AG09309 (cell line): ENCODE results near the gene PIP5KL1.
A peak's percentile ranks its signal among the peaks of the same experiment; 100 is the strongest.

Experiments
- DNase-seq: peaks from one replicate; pipeline ENCODE4 v3.0.0-alpha.2; 2010; ENCODE audit warnings: low read depth
- H3K4me3 ChIP-seq: 2 replicates; pipeline ENCODE4 v1.5.1; 2011; ENCODE audit warnings: mild to moderate bottlenecking, low read depth, low read length, moderate library complexity; ENCODE audit not compliant: control insufficient read depth
- CTCF ChIP-seq: IDR thresholded peaks from 2 replicates; pipeline ENCODE4 v1.5.1; 2011; ENCODE audit warnings: mild to moderate bottlenecking, low read depth, low read length, inconsistent platforms; ENCODE audit not compliant: insufficient read depth, control insufficient read depth; ENCODE audit errors: missing control alignments

The PIP5KL1 gene

DNA sequence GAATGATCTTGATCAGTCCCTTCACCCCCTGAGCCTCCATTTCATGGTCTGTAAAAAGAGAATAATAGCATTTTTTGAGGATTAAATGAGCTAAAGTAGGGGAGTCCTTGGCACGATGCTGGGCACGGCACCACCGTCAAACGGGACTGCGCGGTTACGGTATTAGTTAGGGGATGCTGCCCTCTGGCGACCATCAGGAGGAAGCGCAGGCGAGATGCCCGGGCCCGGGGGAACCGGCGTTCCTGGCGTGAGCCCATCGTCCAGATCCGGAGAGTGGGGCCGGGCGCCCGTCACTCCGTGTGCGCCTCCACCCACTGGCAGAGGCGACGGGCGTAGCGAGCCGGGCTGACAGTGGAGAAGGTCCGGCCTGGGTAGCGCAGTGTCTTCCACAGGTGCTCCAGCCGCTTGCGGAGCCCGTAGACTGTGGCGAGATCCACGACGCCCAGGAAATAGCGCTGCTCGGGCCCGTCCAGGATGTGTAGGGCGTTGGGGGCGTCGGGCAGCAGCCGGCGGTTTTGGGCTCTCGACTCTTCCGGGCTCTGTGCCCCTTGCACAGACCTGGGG is 8.9 kb downstream of the PIP5KL1 start:
- DNase-seq = no peak
- TF ChIP-seq CTCF = peak; percentile 88
- peak overlapping the region; percentile 32 for H3K4me3 ChIP-seq

DNA sequence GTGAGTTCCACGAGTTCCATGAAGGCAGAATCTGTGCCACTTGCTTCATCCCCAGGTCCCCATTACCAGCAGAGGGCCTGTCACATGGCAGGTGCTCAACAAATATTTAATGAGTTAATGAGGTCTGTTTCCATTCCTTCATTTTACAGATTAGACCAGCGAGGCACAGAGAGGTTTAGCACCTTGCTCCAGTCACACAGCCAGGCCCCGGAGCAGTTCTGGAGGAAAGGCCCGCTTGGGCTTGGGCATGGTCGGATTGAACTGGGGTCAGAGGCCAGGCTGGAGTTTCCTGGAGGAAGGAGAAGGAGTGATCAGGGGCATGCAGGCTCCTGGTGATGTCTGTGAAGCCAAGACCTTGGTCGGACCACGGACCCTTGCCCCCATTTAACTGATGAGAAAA is 9.8 kb downstream of the PIP5KL1 start:
- no peak overlapping the region for H3K4me3 ChIP-seq
- no peak for TF ChIP-seq CTCF
- no peak for DNase-seq

DNA sequence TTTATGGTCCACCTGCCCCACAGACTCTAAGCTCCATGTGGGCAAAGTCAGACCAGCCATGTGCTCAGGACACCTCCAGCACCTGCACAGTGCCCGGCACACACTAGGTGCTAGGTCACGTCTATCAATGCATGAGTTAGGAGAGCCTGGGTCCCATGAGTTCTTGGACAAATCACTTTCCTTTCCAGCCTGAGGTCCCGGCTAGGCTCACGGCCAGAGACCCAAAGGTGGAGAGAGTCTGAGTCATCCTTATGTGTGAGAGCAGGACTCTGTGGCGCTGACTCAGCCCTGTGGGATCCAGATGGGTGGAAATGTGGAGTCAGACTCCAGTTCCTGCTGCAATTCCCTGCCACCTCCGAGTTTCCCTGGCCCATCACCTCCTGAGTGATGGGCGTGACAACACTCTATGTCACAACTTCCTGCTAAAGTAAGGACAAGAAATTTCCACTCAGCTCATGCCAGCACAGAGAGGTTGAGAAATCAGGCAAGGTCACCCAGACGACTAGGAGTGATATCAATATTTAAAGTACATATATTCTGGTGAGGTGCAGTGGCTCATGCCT is 11.2 kb downstream of the PIP5KL1 start:
- no peak for TF ChIP-seq CTCF
- no peak overlapping the region for H3K4me3 ChIP-seq
- DNase-seq = peak; percentile 99

GRCh38 chr9:127918183-127919107 is 12.1 kb downstream of the PIP5KL1 start:
- DNase-seq = no peak
- no peak overlapping the region for H3K4me3 ChIP-seq
- peak; percentile 14 for TF ChIP-seq CTCF

GRCh38 chr9:127917603-127918002 is 13.0 kb downstream of the PIP5KL1 start:
- TF ChIP-seq CTCF = no peak
- H3K4me3 ChIP-seq = no peak overlapping the region
- no peak for DNase-seq

DNA sequence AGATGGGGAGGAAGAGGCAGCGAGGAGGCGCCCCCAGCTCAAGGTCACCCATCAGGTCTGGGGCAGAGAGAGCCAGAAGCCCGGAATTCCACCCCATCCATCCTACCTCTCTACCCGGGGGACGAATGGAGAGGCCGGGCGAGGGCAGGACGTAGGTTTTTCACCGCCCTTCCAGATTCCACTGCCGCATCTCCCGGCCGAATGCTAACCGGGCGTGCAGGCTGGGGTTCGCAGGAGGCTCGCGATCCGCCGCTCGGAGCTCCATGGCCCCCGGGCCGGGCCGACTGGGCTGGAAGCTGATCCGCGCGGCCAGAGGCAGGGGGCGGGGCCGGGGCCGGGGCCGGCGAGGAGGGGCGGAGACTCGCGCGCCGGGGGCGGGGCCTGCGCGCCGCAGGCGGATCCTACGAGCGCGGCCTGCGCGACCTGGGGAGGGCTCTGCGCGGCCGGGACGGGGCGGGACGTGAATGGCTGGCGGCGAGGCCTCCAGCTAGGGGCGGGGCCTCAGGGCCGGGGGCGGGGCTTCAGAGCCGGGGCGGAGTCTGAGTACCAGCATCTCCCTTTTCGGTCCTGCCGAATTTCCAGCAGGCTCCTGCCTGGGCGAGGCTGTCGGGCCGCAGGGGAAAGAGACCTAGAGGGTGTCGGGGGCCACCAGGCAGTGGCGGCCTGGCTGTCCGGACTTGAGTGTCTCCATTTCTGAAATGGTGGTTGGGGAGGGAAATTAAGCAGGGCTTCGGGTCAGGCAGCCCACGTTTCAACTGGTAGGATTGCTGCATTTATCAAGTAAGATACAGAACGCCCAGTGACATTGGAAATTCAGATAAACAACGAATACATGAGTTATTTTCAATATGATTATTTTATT is 13.6 kb downstream of the PIP5KL1 start, which contains the start of gene ST6GALNAC4:
TSS of gene ST6GALNAC4 (minus strand) at position 322 of the 862 bp plus-strand sequence. CDS start 622 bp downstream, outside the sequence.
- DNase-seq = no peak
- no peak for TF ChIP-seq CTCF
- H3K4me3 ChIP-seq = peak within 1 kb of the TSS; percentile 74
